Endothelial cell (in vitro differentiated cells): Measurements from ENCODE around the gene CLDN16. TPM values are rescaled to one million over a fixed set of nuclear protein-coding genes. Genes with fewer than 3 reads are reported as not detected.

Experiments
- DNase-seq: peaks from one replicate; pipeline ENCODE4 v3.0.0; 2021; ENCODE audit warnings: low spot score
- H3K27ac Mint-ChIP-seq: one replicate; pipeline ENCODE4 v1.8.0; 2021; ENCODE audit warnings: mixed read lengths, inconsistent platforms; ENCODE audit not compliant: unreplicated experiment
- H3K27me3 Mint-ChIP-seq: one replicate; pipeline ENCODE4 v1.8.0; 2021; ENCODE audit warnings: mild to moderate bottlenecking, moderate library complexity, mixed read lengths, inconsistent platforms; ENCODE audit not compliant: unreplicated experiment
- H3K36me3 Mint-ChIP-seq: one replicate; pipeline ENCODE4 v1.8.0; 2021; ENCODE audit warnings: mild to moderate bottlenecking, low read depth, mixed read lengths, inconsistent platforms; ENCODE audit not compliant: unreplicated experiment
- H3K4me1 Mint-ChIP-seq: one replicate; pipeline ENCODE4 v1.8.0; 2021; ENCODE audit warnings: mild to moderate bottlenecking, mixed read lengths, inconsistent platforms; ENCODE audit not compliant: unreplicated experiment
- H3K4me3 Mint-ChIP-seq: one replicate; pipeline ENCODE4 v1.8.0; 2021; ENCODE audit warnings: mild to moderate bottlenecking, mixed read lengths, inconsistent platforms; ENCODE audit not compliant: unreplicated experiment
- H3K9me3 Mint-ChIP-seq: one replicate; pipeline ENCODE4 v1.8.0; 2021; ENCODE audit warnings: mixed read lengths, inconsistent platforms; ENCODE audit not compliant: unreplicated experiment
- CTCF ChIP-seq: fragments of 200-600 bp; sonication (generic); IDR thresholded peaks from one replicate; pipeline ENCODE4 v1.5.0; 2021; ENCODE audit warnings: antibody characterized with exemption; ENCODE audit not compliant: unreplicated experiment
- total RNA-seq: library from RNA; stranded (reverse); fragmentation: NEBNext Ultra II Directional; extraction: Animal tissue kit (Norgen Biotek cat#: 25700); gene quantifications from one replicate; pipeline ENCODE4 v1.2.1, GENCODE V29; 2021; ENCODE audit not compliant: unreplicated experiment

CLDN16 gene
- total RNA-seq, 1 donor from 2014 or later = not detected

GRCh38 chr3:190424108-190424477, 36.1 kb downstream of the CLDN16 start:
- Mint-ChIP-seq H3K36me3 (no peaks in the 10 kb centered on the region), H3K9me3 (no peaks in the 10 kb centered on the region)
- no peak for TF ChIP-seq CTCF

GRCh38 chr3:190424478-190425439, 36.8 kb downstream of the CLDN16 start:
- TF ChIP-seq CTCF = peak; percentile 78
- Mint-ChIP-seq H3K27me3 (no peaks in the 10 kb centered on the region), H3K4me1 (no peaks in the 10 kb centered on the region), H3K27ac (no peak overlapping the region), H3K9me3 (no peaks in the 10 kb centered on the region), H3K4me3 (no peak overlapping the region), H3K36me3 (no peaks in the 10 kb centered on the region)
- peak; percentile 52 for DNase-seq

More at GRCh38 chr3:190424108-190424477, 36.1 kb downstream of the CLDN16 start:
- Mint-ChIP-seq H3K27ac (no peak overlapping the region), H3K4me3 (no peak overlapping the region), H3K4me1 (no peaks in the 10 kb centered on the region), H3K27me3 (no peaks in the 10 kb centered on the region)
- no peak for DNase-seq

- no peaks in the 10 kb centered on the region for H3K4me1 Mint-ChIP-seq
- no peak overlapping the region for H3K27ac Mint-ChIP-seq
- no peaks in the 10 kb centered on the region for H3K9me3 Mint-ChIP-seq
- no peaks in the 10 kb centered on the region for H3K27me3 Mint-ChIP-seq
- H3K4me3 Mint-ChIP-seq = no peak overlapping the region
- TF ChIP-seq CTCF = no peak
- no peak for DNase-seq
- no peaks in the 10 kb centered on the region for H3K36me3 Mint-ChIP-seq
Measured at GRCh38 chr3:190425833-190426232, 37.9 kb downstream of the CLDN16 start.

- no peak for DNase-seq
- H3K4me1 Mint-ChIP-seq = no peaks in the 10 kb centered on the region
- no peak overlapping the region for H3K27ac Mint-ChIP-seq
- no peaks in the 10 kb centered on the region for H3K36me3 Mint-ChIP-seq
- no peak for TF ChIP-seq CTCF
- no peaks in the 10 kb centered on the region for H3K9me3 Mint-ChIP-seq
- H3K27me3 Mint-ChIP-seq = no peaks in the 10 kb centered on the region
- no peak overlapping the region for H3K4me3 Mint-ChIP-seq
Measured at GRCh38 chr3:190426806-190427507, 39.0 kb downstream of the CLDN16 start.
